HepG2 (cell line): ENCODE data around the gene MAPK14. TPM values are rescaled to one million over a fixed set of nuclear protein-coding genes. Genes with fewer than 3 reads are reported as not detected.

Source experiments
- MAZ ChIP-seq, 2 experiments: sonication (generic) in 1 of 2; formaldehyde crosslinking in 1 of 2; IDR thresholded peaks; 2 replicates each; pipeline versions ENCODE4 v1.5.0 to v1.6.1; 2012 to 2020; ENCODE audit warnings: low read depth in 2 of 2, mild to moderate bottlenecking in 2 of 2, borderline replicate concordance in 1 of 2, improper control_type of control experiment in 1 of 2, low read length in 1 of 2, missing genetic modification reagents in 1 of 2, moderate library complexity in 1 of 2
- MIER3 ChIP-seq: IDR thresholded peaks from 2 replicates; pipeline ENCODE4 v1.6.1; 2016; ENCODE audit warnings: missing compliant biosample characterization, borderline replicate concordance
- NFIB ChIP-seq: sonication (generic); formaldehyde crosslinking; IDR thresholded peaks from 2 replicates; pipeline ENCODE4 v1.9.0; 2021; ENCODE audit warnings: missing genetic modification reagents, mild to moderate bottlenecking, borderline replicate concordance
- PHF21A ChIP-seq: sonication (generic); formaldehyde crosslinking; IDR thresholded peaks from 2 replicates; pipeline ENCODE4 v1.5.0; 2020; ENCODE audit warnings: mild to moderate bottlenecking, missing genetic modification reagents
- RXRB ChIP-seq: IDR thresholded peaks from 2 replicates; pipeline ENCODE4 v1.6.1; 2016; ENCODE audit warnings: borderline replicate concordance, missing genetic modification reagents, missing compliant biosample characterization
- ZBTB38 ChIP-seq: sonication (generic); formaldehyde crosslinking; IDR thresholded peaks from 2 replicates; pipeline ENCODE4 v1.5.1; 2020; ENCODE audit warnings: mild to moderate bottlenecking, missing genetic modification reagents
- polyA plus RNA-seq, 8 experiments: library from polyadenylated mRNA; depleted of rRNA in 3 of 8; stranded (reverse) in 7 of 8; unstranded in 1 of 8; fragments of >200 nt; fragmentation: Illumina TruSeq in 4 of 8; extraction: Trizol in 4 of 8; gene quantifications; 2 replicates each; pipeline versions ENCODE4 v1.2.1 to v1.2.3, GENCODE V29; 2011 to 2016; ENCODE audit warnings: low read depth in 4 of 8, missing spikeins in 1 of 8, mixed read lengths in 1 of 8; ENCODE audit not compliant: insufficient read depth in 1 of 8
- total RNA-seq, 5 experiments: library from RNA; depleted of rRNA; stranded (reverse); fragments of >200 nt; fragmentation: Illumina TruSeq; extraction: Trizol; gene quantifications; 2 replicates each; pipeline ENCODE4 v1.2.3, GENCODE V29; 2016; ENCODE audit warnings: low read depth in 1 of 5
- TF ChIP-seq, protein P1 (sequence below): sonication (generic); formaldehyde crosslinking; IDR thresholded peaks from 2 replicates; pipeline ENCODE4 v1.4.0; 2020; ENCODE audit warnings: missing genetic modification reagents, borderline replicate concordance
- TF ChIP-seq, protein P2 (sequence below): sonication (generic); formaldehyde crosslinking; IDR thresholded peaks from 2 replicates; pipeline ENCODE4 v1.8.1; 2023; ENCODE audit warnings: mild to moderate bottlenecking, inconsistent platforms, moderate library complexity, missing genetic modification reagents, borderline replicate concordance
- TF ChIP-seq, protein P3 (sequence below): sonication (generic); formaldehyde crosslinking; IDR thresholded peaks from 2 replicates; pipeline ENCODE4 v1.5.0; 2020; ENCODE audit warnings: mild to moderate bottlenecking, missing genetic modification reagents, borderline replicate concordance
- TF ChIP-seq, protein P4 (sequence below): sonication (generic); formaldehyde crosslinking; IDR thresholded peaks from 2 replicates; pipeline ENCODE4 v1.4.0; 2020; ENCODE audit warnings: mild to moderate bottlenecking, missing genetic modification reagents, borderline replicate concordance
- TF ChIP-seq, protein P5 (sequence below): IDR thresholded peaks from 2 replicates; pipeline ENCODE4 v1.6.1; 2016; ENCODE audit warnings: missing compliant biosample characterization, missing genetic modification reagents, borderline replicate concordance

Gene MAPK14
- total and polyA plus RNA-seq, 2 of the 13 experiments (the other 11 are each of a cell fraction or from before 2014, with no cell fraction given): 66.3 to 67.3 TPM

DNA sequence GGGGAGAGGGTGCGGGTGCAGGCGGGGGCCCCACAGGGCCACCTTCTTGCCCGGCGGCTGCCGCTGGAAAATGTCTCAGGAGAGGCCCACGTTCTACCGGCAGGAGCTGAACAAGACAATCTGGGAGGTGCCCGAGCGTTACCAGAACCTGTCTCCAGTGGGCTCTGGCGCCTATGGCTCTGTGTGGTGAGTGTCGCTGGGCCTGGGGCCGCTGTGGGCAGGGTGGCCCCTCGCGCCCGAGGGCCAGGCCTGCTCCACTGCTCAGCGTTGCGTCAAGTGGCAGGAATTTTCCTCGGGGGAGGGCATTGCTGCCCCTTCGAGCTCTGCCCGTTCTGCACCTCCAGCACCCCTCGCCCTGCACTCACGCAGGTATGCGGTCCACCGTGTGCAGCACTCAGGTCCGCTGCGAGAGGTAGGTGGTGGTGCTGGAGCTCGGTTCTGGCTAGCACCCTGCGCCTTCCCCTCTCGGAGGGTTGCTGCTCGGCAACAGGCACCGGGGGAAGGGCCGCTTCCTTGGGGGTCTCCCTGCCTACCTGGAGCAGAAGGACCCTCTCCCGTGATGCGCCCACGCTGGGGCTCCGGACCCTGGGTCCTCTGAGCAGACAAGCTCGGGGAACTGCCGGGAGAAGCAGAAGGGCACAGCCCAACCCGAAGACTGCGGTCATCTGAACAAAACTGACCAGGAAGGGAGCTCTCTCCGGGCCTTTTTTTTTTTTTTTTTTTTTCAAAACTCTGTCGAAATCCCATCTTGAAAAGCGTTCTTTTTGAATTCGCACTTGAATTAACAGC is 674 bp downstream of the MAPK14 start (continued):
- TF ChIP-seq, protein P1, sequence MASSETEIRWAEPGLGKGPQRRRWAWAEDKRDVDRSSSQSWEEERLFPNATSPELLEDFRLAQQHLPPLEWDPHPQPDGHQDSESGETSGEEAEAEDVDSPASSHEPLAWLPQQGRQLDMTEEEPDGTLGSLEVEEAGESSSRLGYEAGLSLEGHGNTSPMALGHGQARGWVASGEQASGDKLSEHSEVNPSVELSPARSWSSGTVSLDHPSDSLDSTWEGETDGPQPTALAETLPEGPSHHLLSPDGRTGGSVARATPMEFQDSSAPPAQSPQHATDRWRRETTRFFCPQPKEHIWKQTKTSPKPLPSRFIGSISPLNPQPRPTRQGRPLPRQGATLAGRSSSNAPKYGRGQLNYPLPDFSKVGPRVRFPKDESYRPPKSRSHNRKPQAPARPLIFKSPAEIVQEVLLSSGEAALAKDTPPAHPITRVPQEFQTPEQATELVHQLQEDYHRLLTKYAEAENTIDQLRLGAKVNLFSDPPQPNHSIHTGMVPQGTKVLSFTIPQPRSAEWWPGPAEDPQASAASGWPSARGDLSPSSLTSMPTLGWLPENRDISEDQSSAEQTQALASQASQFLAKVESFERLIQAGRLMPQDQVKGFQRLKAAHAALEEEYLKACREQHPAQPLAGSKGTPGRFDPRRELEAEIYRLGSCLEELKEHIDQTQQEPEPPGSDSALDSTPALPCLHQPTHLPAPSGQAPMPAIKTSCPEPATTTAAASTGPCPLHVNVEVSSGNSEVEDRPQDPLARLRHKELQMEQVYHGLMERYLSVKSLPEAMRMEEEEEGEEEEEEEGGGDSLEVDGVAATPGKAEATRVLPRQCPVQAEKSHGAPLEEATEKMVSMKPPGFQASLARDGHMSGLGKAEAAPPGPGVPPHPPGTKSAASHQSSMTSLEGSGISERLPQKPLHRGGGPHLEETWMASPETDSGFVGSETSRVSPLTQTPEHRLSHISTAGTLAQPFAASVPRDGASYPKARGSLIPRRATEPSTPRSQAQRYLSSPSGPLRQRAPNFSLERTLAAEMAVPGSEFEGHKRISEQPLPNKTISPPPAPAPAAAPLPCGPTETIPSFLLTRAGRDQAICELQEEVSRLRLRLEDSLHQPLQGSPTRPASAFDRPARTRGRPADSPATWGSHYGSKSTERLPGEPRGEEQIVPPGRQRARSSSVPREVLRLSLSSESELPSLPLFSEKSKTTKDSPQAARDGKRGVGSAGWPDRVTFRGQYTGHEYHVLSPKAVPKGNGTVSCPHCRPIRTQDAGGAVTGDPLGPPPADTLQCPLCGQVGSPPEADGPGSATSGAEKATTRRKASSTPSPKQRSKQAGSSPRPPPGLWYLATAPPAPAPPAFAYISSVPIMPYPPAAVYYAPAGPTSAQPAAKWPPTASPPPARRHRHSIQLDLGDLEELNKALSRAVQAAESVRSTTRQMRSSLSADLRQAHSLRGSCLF (CRISPR knock-in tag): 0 out of 2 replicates have a peak, but pooled peaks have one; percentile 10
- TF ChIP-seq, protein P2, sequence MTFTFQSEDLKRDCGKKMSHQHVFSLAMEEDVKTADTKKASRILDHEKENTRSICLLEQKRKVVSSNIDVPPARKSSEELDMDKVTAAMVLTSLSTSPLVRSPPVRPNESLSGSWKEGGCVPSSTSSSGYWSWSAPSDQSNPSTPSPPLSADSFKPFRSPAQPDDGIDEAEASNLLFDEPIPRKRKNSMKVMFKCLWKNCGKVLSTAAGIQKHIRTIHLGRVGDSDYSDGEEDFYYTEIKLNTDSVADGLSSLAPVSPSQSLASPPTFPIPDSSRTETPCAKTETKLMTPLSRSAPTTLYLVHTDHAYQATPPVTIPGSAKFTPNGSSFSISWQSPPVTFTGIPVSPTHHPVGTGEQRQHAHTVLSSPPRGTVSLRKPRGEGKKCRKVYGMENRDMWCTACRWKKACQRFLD (CRISPR knock-in tag): no peak; the same call in 1 of the 2 replicates
- no peak for TF ChIP-seq NFIB (CRISPR knock-in tag)
- TF ChIP-seq, protein P3, sequence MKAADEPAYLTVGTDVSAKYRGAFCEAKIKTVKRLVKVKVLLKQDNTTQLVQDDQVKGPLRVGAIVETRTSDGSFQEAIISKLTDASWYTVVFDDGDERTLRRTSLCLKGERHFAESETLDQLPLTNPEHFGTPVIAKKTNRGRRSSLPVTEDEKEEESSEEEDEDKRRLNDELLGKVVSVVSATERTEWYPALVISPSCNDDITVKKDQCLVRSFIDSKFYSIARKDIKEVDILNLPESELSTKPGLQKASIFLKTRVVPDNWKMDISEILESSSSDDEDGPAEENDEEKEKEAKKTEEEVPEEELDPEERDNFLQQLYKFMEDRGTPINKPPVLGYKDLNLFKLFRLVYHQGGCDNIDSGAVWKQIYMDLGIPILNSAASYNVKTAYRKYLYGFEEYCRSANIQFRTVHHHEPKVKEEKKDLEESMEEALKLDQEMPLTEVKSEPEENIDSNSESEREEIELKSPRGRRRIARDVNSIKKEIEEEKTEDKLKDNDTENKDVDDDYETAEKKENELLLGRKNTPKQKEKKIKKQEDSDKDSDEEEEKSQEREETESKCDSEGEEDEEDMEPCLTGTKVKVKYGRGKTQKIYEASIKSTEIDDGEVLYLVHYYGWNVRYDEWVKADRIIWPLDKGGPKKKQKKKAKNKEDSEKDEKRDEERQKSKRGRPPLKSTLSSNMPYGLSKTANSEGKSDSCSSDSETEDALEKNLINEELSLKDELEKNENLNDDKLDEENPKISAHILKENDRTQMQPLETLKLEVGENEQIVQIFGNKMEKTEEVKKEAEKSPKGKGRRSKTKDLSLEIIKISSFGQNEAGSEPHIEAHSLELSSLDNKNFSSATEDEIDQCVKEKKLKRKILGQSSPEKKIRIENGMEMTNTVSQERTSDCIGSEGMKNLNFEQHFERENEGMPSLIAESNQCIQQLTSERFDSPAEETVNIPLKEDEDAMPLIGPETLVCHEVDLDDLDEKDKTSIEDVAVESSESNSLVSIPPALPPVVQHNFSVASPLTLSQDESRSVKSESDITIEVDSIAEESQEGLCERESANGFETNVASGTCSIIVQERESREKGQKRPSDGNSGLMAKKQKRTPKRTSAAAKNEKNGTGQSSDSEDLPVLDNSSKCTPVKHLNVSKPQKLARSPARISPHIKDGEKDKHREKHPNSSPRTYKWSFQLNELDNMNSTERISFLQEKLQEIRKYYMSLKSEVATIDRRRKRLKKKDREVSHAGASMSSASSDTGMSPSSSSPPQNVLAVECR (CRISPR knock-in tag): peak; percentile 56
- TF ChIP-seq, protein P4, sequence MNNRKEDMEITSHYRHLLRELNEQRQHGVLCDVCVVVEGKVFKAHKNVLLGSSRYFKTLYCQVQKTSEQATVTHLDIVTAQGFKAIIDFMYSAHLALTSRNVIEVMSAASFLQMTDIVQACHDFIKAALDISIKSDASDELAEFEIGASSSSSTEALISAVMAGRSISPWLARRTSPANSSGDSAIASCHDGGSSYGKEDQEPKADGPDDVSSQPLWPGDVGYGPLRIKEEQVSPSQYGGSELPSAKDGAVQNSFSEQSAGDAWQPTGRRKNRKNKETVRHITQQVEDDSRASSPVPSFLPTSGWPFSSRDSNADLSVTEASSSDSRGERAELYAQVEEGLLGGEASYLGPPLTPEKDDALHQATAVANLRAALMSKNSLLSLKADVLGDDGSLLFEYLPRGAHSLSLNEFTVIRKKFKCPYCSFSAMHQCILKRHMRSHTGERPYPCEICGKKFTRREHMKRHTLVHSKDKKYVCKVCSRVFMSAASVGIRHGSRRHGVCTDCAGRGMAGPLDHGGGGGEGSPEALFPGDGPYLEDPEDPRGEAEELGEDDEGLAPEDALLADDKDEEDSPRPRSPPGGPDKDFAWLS (CRISPR knock-in tag): peak; percentile 88; the same call in 1 of the 2 replicates
- peak; percentile 30; the same call in 1 of the 2 replicates for TF ChIP-seq ZBTB38 (CRISPR knock-in tag)
- TF ChIP-seq MAZ (IDR thresholded peaks at IDR 0.05; ENCODE audit: borderline replicate concordance, low read depth, low read length): no peak
- TF ChIP-seq MAZ (CRISPR knock-in tag; IDR thresholded peaks at IDR 0.05; ENCODE audit: low read depth): no peak; the same call in 1 of the 2 replicates
- TF ChIP-seq, protein P5, sequence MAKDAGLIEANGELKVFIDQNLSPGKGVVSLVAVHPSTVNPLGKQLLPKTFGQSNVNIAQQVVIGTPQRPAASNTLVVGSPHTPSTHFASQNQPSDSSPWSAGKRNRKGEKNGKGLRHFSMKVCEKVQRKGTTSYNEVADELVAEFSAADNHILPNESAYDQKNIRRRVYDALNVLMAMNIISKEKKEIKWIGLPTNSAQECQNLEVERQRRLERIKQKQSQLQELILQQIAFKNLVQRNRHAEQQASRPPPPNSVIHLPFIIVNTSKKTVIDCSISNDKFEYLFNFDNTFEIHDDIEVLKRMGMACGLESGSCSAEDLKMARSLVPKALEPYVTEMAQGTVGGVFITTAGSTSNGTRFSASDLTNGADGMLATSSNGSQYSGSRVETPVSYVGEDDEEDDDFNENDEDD (CRISPR knock-in tag): no peak
- no peak; the same call in 1 of the 2 replicates for TF ChIP-seq MIER3 (CRISPR knock-in tag)
- 0 out of 2 replicates have a peak, but pooled peaks have one; percentile 24 for TF ChIP-seq PHF21A
- peak; percentile 7; the same call in 1 of the 2 replicates for TF ChIP-seq RXRB (CRISPR knock-in tag)
